HFFc6 (cell line): ENCODE data around the gene EXOC6. TPM values are rescaled to one million over a fixed set of nuclear protein-coding genes. Genes with fewer than 3 reads are reported as not detected.

Experiments used
- DNase-seq: peaks from one replicate; pipeline ENCODE4 v3.0.0-alpha.2; 2018
- H3K27ac Mint-ChIP-seq: 2 replicates; pipeline ENCODE4 v1.8.0; 2020; ENCODE audit warnings: mild to moderate bottlenecking, mixed read lengths
- H3K27me3 Mint-ChIP-seq: 2 replicates; pipeline ENCODE4 v1.8.0; 2021; ENCODE audit warnings: mild to moderate bottlenecking, moderate library complexity, mixed read lengths; ENCODE audit not compliant: insufficient read depth
- H3K36me3 Mint-ChIP-seq: 2 replicates; pipeline ENCODE4 v1.8.0; 2021; ENCODE audit warnings: low read depth, mixed read lengths
- H3K4me1 Mint-ChIP-seq: 2 replicates; pipeline ENCODE4 v1.8.0; 2020; ENCODE audit warnings: low read depth, mixed read lengths
- H3K4me3 Mint-ChIP-seq: 2 replicates; pipeline ENCODE4 v1.8.0; 2020; ENCODE audit warnings: mild to moderate bottlenecking, moderate library complexity, mixed read lengths
- H3K9me3 Mint-ChIP-seq: 2 replicates; pipeline ENCODE4 v1.8.0; 2020; ENCODE audit warnings: mild to moderate bottlenecking, mixed read lengths
- CTCF ChIP-seq: fragments of 200-600 bp; sonication (generic); IDR thresholded peaks from 2 replicates; pipeline ENCODE4 v1.5.0; 2021; ENCODE audit warnings: antibody characterized with exemption, mild to moderate bottlenecking
- total RNA-seq, 6 experiments: library from RNA; stranded (reverse); fragmentation: NEBNext Ultra II Directional; extraction: Animal tissue kit (Norgen Biotek cat#: 25700); gene quantifications; 2 replicates in 1 of 6; 3 replicates in 5 of 6; pipeline ENCODE4 v1.2.3, GENCODE V29; 2021

The EXOC6 gene
- total RNA-seq, 6 experiments from 2014 or later, result 5.7 to 8.6 (median 6.3) TPM

GRCh38 chr10:93054486-93054885 is 206.2 kb downstream of the EXOC6 start:
- Mint-ChIP-seq H3K4me3 (no peak overlapping the region), H3K9me3 (no peaks in the 10 kb centered on the region), H3K27me3 (no peaks in the 10 kb centered on the region), H3K27ac (no peak overlapping the region), H3K36me3 (no peaks in the 10 kb centered on the region), H3K4me1 (no peaks in the 10 kb centered on the region)
- no peak for DNase-seq
- no peak for TF ChIP-seq CTCF

GRCh38 chr10:93058139-93058538 is 209.8 kb downstream of the EXOC6 start:
- Mint-ChIP-seq H3K27ac (no peak overlapping the region), H3K9me3 (no peaks in the 10 kb centered on the region), H3K4me1 (peaks cover 17% of the 10 kb centered on the region), H3K4me3 (no peak overlapping the region), H3K36me3 (no peaks in the 10 kb centered on the region; the same call in 1 of the 2 replicates), H3K27me3 (peaks cover 15% of the 10 kb centered on the region)
- no peak for TF ChIP-seq CTCF
- no peak for DNase-seq

- Mint-ChIP-seq H3K4me3 (peak within 1 kb of the TSS; percentile 83), H3K36me3 (no peaks in the 10 kb centered on the region; the same call in 1 of the 2 replicates), H3K9me3 (no peaks in the 10 kb centered on the region), H3K4me1 (peaks cover 24% of the 10 kb centered on the region), H3K27me3 (peaks cover 27% of the 10 kb centered on the region), H3K27ac (no peak within 1 kb of the TSS)
- DNase-seq, result no peak
- TF ChIP-seq CTCF, result no peak
Observed at GRCh38 chr10:93059975-93060886, 211.9 kb downstream of the EXOC6 start, which contains the start of gene CYP26C1. Gene CYP26C1, plus strand, starts transcription at chr10:93060798. Its CDS starts 466 bp downstream, at chr10:93061264.

GRCh38 chr10:93060887-93061593 is 212.7 kb downstream of the EXOC6 start:
- Mint-ChIP-seq H3K9me3 (no peaks in the 10 kb centered on the region), H3K27ac (no peak overlapping the region), H3K27me3 (peaks cover 33% of the 10 kb centered on the region), H3K36me3 (no peaks in the 10 kb centered on the region; the same call in 1 of the 2 replicates), H3K4me1 (peaks cover 24% of the 10 kb centered on the region), H3K4me3 (no peak overlapping the region)
- no peak for TF ChIP-seq CTCF
- DNase-seq, result no peak

GRCh38 chr10:93061594-93062513 is 213.5 kb downstream of the EXOC6 start:
- DNase-seq, result no peak
- no peak for TF ChIP-seq CTCF
- peaks cover 39% of the 10 kb centered on the region for H3K27me3 Mint-ChIP-seq
- no peaks in the 10 kb centered on the region for H3K9me3 Mint-ChIP-seq
- no peaks in the 10 kb centered on the region; the same call in 1 of the 2 replicates for H3K36me3 Mint-ChIP-seq
- peaks cover 24% of the 10 kb centered on the region for H3K4me1 Mint-ChIP-seq
- peak overlapping the region; percentile 83 for H3K4me3 Mint-ChIP-seq
- no peak overlapping the region for H3K27ac Mint-ChIP-seq
